HepG2 (cell line): ENCODE data around the gene IL16. TPM values are rescaled to one million over a fixed set of nuclear protein-coding genes. Genes with fewer than 3 reads are reported as not detected.

ENCODE experiments used
- ATAC-seq: fragments of 200-7000 bp; cut with Tn5 transposase; 3 replicates; pipeline ENCODE4 v1.9.1; 2020; ENCODE audit warnings: mild to moderate bottlenecking, moderate library complexity
- BruUV-seq: library from RNA; stranded (reverse); fragments of 400-500 nt; replicated peaks from 2 replicates; lab custom pipeline; 2021; lab: Mats Ljungman, UMichigan
- CTCF ChIA-PET: fragments of 300-600 bp; formaldehyde crosslinking; extraction: SDS; loops from one replicate; lab custom pipeline; 2021; ENCODE audit warnings: low total read pairs, inconsistent platforms, low intra/inter-chr PET ratio; lab: Yijun Ruan, JAX
- POLR2A ChIA-PET: fragments of 350-600 bp; sonication (Branson Sonifier 250); formaldehyde crosslinking; loops from one replicate; lab custom pipeline; 2020; ENCODE audit warnings: antibody characterized with exemption, inconsistent platforms; lab: Yijun Ruan, JAX
- DNase-seq: peaks from one replicate; pipeline ENCODE4 v3.0.0-alpha.2; 2015; ENCODE audit warnings: low spot score
- FAIRE-seq: peaks from 3 replicates; lab custom pipeline; 2011; peaks lifted over from hg19 to GRCh38; lab: Jason Lieb, UNC
- H2AFZ ChIP-seq: one replicate; pipeline ENCODE4 v1.6.1; 2011; ENCODE audit warnings: low read length, inconsistent platforms
- H3K27ac ChIP-seq: fragments of 300-600 bp; 3 replicates; pipeline ENCODE4 v1.8.0; 2011; ENCODE audit warnings: mixed run types, mild to moderate bottlenecking, mixed read lengths, low read length, inconsistent platforms; ENCODE audit not compliant: insufficient read depth; ENCODE audit errors: extremely low read length
- H3K27me3 ChIP-seq, 2 experiments: fragments of 200-600 bp in 1 of 2; 2 replicates in 1 of 2; 3 replicates in 1 of 2; pipeline versions ENCODE4 v1.6.0 to v1.8.0; 2011; ENCODE audit warnings: low read length in 2 of 2, mild to moderate bottlenecking in 2 of 2, moderate library complexity in 2 of 2, inconsistent platforms in 1 of 2; ENCODE audit not compliant: insufficient read depth in 2 of 2, control insufficient read depth in 1 of 2
- H3K36me3 ChIP-seq, 2 experiments: fragments of 200-600 bp in 1 of 2; replicated peaks in 1 of 2; 2 replicates in 1 of 2; 3 replicates in 1 of 2; pipeline versions ENCODE4 v1.5.1 to v1.8.0; 2011; ENCODE audit warnings: low read length in 2 of 2, inconsistent platforms in 1 of 2; ENCODE audit not compliant: insufficient read depth in 2 of 2, control insufficient read depth in 1 of 2
- H3K4me1 ChIP-seq: 2 replicates; pipeline ENCODE4 v1.5.1; 2012; ENCODE audit warnings: low read length, inconsistent platforms; ENCODE audit not compliant: insufficient read depth
- H3K4me2 ChIP-seq: 2 replicates; pipeline ENCODE4 v1.6.0; 2011; ENCODE audit warnings: low read depth, low read length, inconsistent platforms
- H3K4me3 ChIP-seq, 3 experiments: fragments of 200-600 bp in 1 of 3; sonication (generic), shearing (Covaris generic) in 1 of 3; replicated peaks in 1 of 3; 2 replicates each; pipeline ENCODE4 v1.5.1; 2011 to 2016; ENCODE audit warnings: low read length in 3 of 3, inconsistent platforms in 2 of 3, low read depth in 2 of 3, mild to moderate bottlenecking in 2 of 3, control low read depth in 1 of 3, mixed read lengths in 1 of 3; ENCODE audit not compliant: insufficient read depth in 1 of 3
- H3K79me2 ChIP-seq: one replicate; pipeline ENCODE4 v1.6.1; 2011; ENCODE audit warnings: low read length, inconsistent platforms; ENCODE audit not compliant: insufficient read depth
- H3K9ac ChIP-seq: 2 replicates; pipeline ENCODE4 v1.6.0; 2011; ENCODE audit warnings: mild to moderate bottlenecking, low read depth, low read length, inconsistent platforms; ENCODE audit not compliant: insufficient read depth
- H3K9me3 ChIP-seq: 2 replicates; pipeline ENCODE4 v1.5.1; 2012; ENCODE audit warnings: mild to moderate bottlenecking, low read length
- H4K20me1 ChIP-seq: 2 replicates; pipeline ENCODE4 v1.6.0; 2011; ENCODE audit warnings: inconsistent platforms, mild to moderate bottlenecking, low read length, moderate library complexity; ENCODE audit not compliant: insufficient read depth
- ATRX ChIP-seq: sonication (generic); formaldehyde crosslinking; IDR thresholded peaks from 2 replicates; pipeline ENCODE4 v1.4.0; 2020; ENCODE audit warnings: missing genetic modification reagents, borderline replicate concordance
- BCL3 ChIP-seq: sonication (generic); formaldehyde crosslinking; IDR thresholded peaks from 2 replicates; pipeline ENCODE4 v1.5.1; 2020; ENCODE audit warnings: mild to moderate bottlenecking, missing genetic modification reagents, moderate library complexity
- CREB1 ChIP-seq, 2 experiments: fragments of 450-650 bp in 1 of 2; IDR thresholded peaks; 2 replicates each; pipeline ENCODE4 v1.6.1; 2016 to 2017; ENCODE audit warnings: control low read depth in 1 of 2, mild to moderate bottlenecking in 1 of 2, missing compliant biosample characterization in 1 of 2, missing genetic modification characterization in 1 of 2
- HOXA5 ChIP-seq: sonication (generic); formaldehyde crosslinking; IDR thresholded peaks from 2 replicates; pipeline ENCODE4 v1.4.0; 2020; ENCODE audit warnings: missing genetic modification reagents
- NFE2L1 ChIP-seq: sonication (generic); formaldehyde crosslinking; IDR thresholded peaks from 2 replicates; pipeline ENCODE4 v1.4.0; 2020; ENCODE audit warnings: missing genetic modification reagents, mild to moderate bottlenecking, borderline replicate concordance
- NR2F6 ChIP-seq, 2 experiments: IDR thresholded peaks; 2 replicates each; pipeline ENCODE4 v1.6.1; 2016; ENCODE audit warnings: antibody characterized with exemption in 1 of 2, mild to moderate bottlenecking in 1 of 2
- ONECUT2 ChIP-seq: sonication (generic); formaldehyde crosslinking; IDR thresholded peaks from 2 replicates; pipeline ENCODE4 v1.4.0; 2020; ENCODE audit warnings: missing genetic modification reagents
- RARG ChIP-seq: sonication (generic); formaldehyde crosslinking; IDR thresholded peaks from 2 replicates; pipeline ENCODE4 v1.4.0; 2020; ENCODE audit warnings: low read depth, mild to moderate bottlenecking, missing genetic modification reagents
- RXRA ChIP-seq: sonication (generic); formaldehyde crosslinking; IDR thresholded peaks from 2 replicates; pipeline ENCODE4 v1.5.1; 2020; ENCODE audit warnings: missing genetic modification reagents
- THRA ChIP-seq: sonication (generic); formaldehyde crosslinking; IDR thresholded peaks from 2 replicates; pipeline ENCODE4 v1.4.0; 2020; ENCODE audit warnings: missing genetic modification reagents, borderline replicate concordance
- ZNF10 ChIP-seq: sonication (generic); formaldehyde crosslinking; IDR thresholded peaks from 2 replicates; pipeline ENCODE4 v1.4.0; 2020; ENCODE audit warnings: mild to moderate bottlenecking, low read depth, missing genetic modification reagents, borderline replicate concordance
- ZNF468 ChIP-seq: sonication (generic); formaldehyde crosslinking; IDR thresholded peaks from 2 replicates; pipeline ENCODE4 v1.8.0; 2022; ENCODE audit warnings: mild to moderate bottlenecking, moderate library complexity, missing genetic modification reagents
- ZNF496 ChIP-seq: sonication (generic); formaldehyde crosslinking; IDR thresholded peaks from 2 replicates; pipeline ENCODE4 v1.8.1; 2023; ENCODE audit warnings: mild to moderate bottlenecking, moderate library complexity, missing genetic modification reagents; ENCODE audit not compliant: insufficient replicate concordance
- ZNF512 ChIP-seq: sonication (generic); formaldehyde crosslinking; IDR thresholded peaks from 2 replicates; pipeline ENCODE4 v1.4.0; 2020; ENCODE audit warnings: mild to moderate bottlenecking, missing genetic modification reagents
- ZNF614 ChIP-seq: IDR thresholded peaks from 2 replicates; pipeline ENCODE4 v1.6.1; 2018; ENCODE audit warnings: missing biosample characterization, missing genetic modification reagents, inconsistent platforms, borderline replicate concordance
- ZNF710 ChIP-seq: sonication (generic); formaldehyde crosslinking; IDR thresholded peaks from 2 replicates; pipeline ENCODE4 v1.5.0; 2020; ENCODE audit warnings: mild to moderate bottlenecking, missing genetic modification reagents, borderline replicate concordance
- ZNF782 ChIP-seq: sonication (generic); formaldehyde crosslinking; IDR thresholded peaks from 2 replicates; pipeline ENCODE4 v1.4.0; 2020; ENCODE audit warnings: missing genetic modification reagents, mild to moderate bottlenecking, borderline replicate concordance
- WGBS: methylation state at CpG from one replicate; pipeline ENCODE4 v1.1.6; 2017; ENCODE audit warnings: low lambda C conversion rate; 5-methylcytosine and 5-hydroxymethylcytosine counted together
- in situ Hi-C: cut with HindIII; loops from 2 replicates; pipeline ENCODE4 v1.10.0; 2017; ENCODE audit warnings: low pct_unique_long_range_greater_than_20kb; ENCODE audit not compliant: extremely low pct_ligation_motif_present
- intact Hi-C: fragments of 100-400 bp; cut with micrococcal nuclease; formaldehyde crosslinking; loops from one replicate; pipeline ENCODE4 v1.10.0; 2022; ENCODE audit not compliant: unreplicated experiment
- polyA plus RNA-seq, 8 experiments: library from polyadenylated mRNA; depleted of rRNA in 3 of 8; stranded (reverse) in 7 of 8; unstranded in 1 of 8; fragments of >200 nt; fragmentation: Illumina TruSeq in 4 of 8; extraction: Trizol in 4 of 8; gene quantifications; 2 replicates each; pipeline versions ENCODE4 v1.2.1 to v1.2.3, GENCODE V29; 2011 to 2016; ENCODE audit warnings: low read depth in 4 of 8, missing spikeins in 1 of 8, mixed read lengths in 1 of 8; ENCODE audit not compliant: insufficient read depth in 1 of 8
- total RNA-seq, 5 experiments: library from RNA; depleted of rRNA; stranded (reverse); fragments of >200 nt; fragmentation: Illumina TruSeq; extraction: Trizol; gene quantifications; 2 replicates each; pipeline ENCODE4 v1.2.3, GENCODE V29; 2016; ENCODE audit warnings: low read depth in 1 of 5

Gene IL16
- total and polyA plus RNA-seq, 2 of the 13 experiments (the other 11 are each of a cell fraction or from before 2014, with no cell fraction given), result 0.03 TPM; not detected in 1

GRCh38 chr15:81183439-81183775 is 13.3 kb upstream of the IL16 start (continued):
- TF ChIP-seq THRA, result no peak

- POLR2A ChIA-PET, result no interaction called here
These were observed 12.5 kb upstream of the IL16 start for GRCh38 chr15:81184188-81184587.

More at GRCh38 chr15:81184188-81184587, 12.5 kb upstream of the IL16 start:
- no peak overlapping the region for H3K4me2 ChIP-seq
- H3K9ac ChIP-seq, result no peak overlapping the region
- H3K36me3 ChIP-seq, result no peaks in the 10 kb centered on the region
- H3K9me3 ChIP-seq, result no peaks in the 10 kb centered on the region
- H3K4me1 ChIP-seq, result no peaks in the 10 kb centered on the region
- H3K79me2 ChIP-seq, result no peaks in the 10 kb centered on the region
- H4K20me1 ChIP-seq, result no peaks in the 10 kb centered on the region
- no peak for FAIRE-seq
- H3K4me3 ChIP-seq, result no peak overlapping the region
- intact Hi-C loops, result no loop called here
- no TSS peak for BruUV-seq
- TF ChIP-seq CREB1 (IDR thresholded peaks at IDR 0.05) (no peak), CREB1 (CRISPR knock-in tag; IDR thresholded peaks at IDR 0.05) (no peak), NR2F6 (IDR thresholded peaks at IDR 0.05) (no peak), NR2F6 (CRISPR knock-in tag; IDR thresholded peaks at IDR 0.05) (no peak), ZNF512 (CRISPR knock-in tag) (no peak), RARG (CRISPR knock-in tag) (no peak), BCL3 (CRISPR knock-in tag) (no peak), NFE2L1 (CRISPR knock-in tag) (no peak), ZNF614 (no peak), ONECUT2 (CRISPR knock-in tag) (no peak), ZNF782 (CRISPR knock-in tag) (no peak), RXRA (CRISPR knock-in tag) (no peak), ZNF496 (CRISPR knock-in tag) (no peak), HOXA5 (no peak), ZNF10 (CRISPR knock-in tag) (no peak), ZNF710 (no peak), ATRX (CRISPR knock-in tag) (no peak), ZNF468 (CRISPR knock-in tag) (no peak)
- in situ Hi-C loops, result no loop called here
- no peak for ATAC-seq
- H3K27ac ChIP-seq, result no peak overlapping the region
- DNase-seq, result no peak
- no peak overlapping the region for H2AFZ ChIP-seq
- peaks cover 0 to 13% of the 10 kb centered on the region in 2 experiments; a peak in 2 of 5 replicates for H3K27me3 ChIP-seq
- CTCF ChIA-PET, result no interaction called here
- 18% methylated on average over 4 of the region's 5 CpGs for WGBS
